Prostate gland (tissue), 2 donors: ENCODE measurements around the gene PRKG1. TPM values are rescaled to one million over a fixed set of nuclear protein-coding genes. Genes with fewer than 3 reads are reported as not detected.

Experiments used
- DNase-seq: peaks from one replicate; pipeline ENCODE4 v3.0.0-alpha.2; 2019; ENCODE audit warnings: low spot score
- H3K27ac ChIP-seq, 2 donors: fragments of 200-600 bp; sonication (generic); 2 replicates each; pipeline ENCODE4 v1.5.1; 2017 to 2019
- H3K27me3 ChIP-seq: fragments of 200-600 bp; sonication (generic); replicated peaks from 2 replicates; pipeline ENCODE4 v1.5.1; 2019; ENCODE audit not compliant: insufficient read depth
- H3K36me3 ChIP-seq, 2 donors: fragments of 200-600 bp; sonication (generic); 1 replicate in 1 of 2; 2 replicates in 1 of 2; pipeline versions ENCODE4 v1.5.1 to v1.8.1; 2017 to 2019
- H3K4me1 ChIP-seq: fragments of 200-600 bp; sonication (generic); replicated peaks from 2 replicates; pipeline ENCODE4 v1.5.1; 2019
- H3K4me3 ChIP-seq, 2 donors: fragments of 200-600 bp; sonication (generic); 2 replicates each; pipeline ENCODE4 v1.5.1; 2017 to 2019
- H3K9me3 ChIP-seq: fragments of 200-600 bp; sonication (generic); 2 replicates; pipeline ENCODE4 v1.5.1; 2017
- CTCF ChIP-seq, 4 experiments: fragments of 200-600 bp in 2 of 4; fragments of 450-650 bp in 2 of 4; sonication (generic) in 2 of 4; IDR thresholded peaks; 1 replicate in 3 of 4; 2 replicates in 1 of 4; pipeline ENCODE4 v1.5.1; 2016 to 2019; ENCODE audit warnings: antibody characterized with exemption in 4 of 4, mild to moderate bottlenecking in 2 of 4, moderate library complexity in 2 of 4
- POLR2A ChIP-seq: fragments of 450-650 bp; IDR thresholded peaks from one replicate; pipeline ENCODE4 v1.6.1; 2016; ENCODE audit warnings: antibody characterized with exemption, mild to moderate bottlenecking
- POLR2AphosphoS5 ChIP-seq: sonication (generic); formaldehyde crosslinking; IDR thresholded peaks from one replicate; pipeline ENCODE4 v1.6.1; 2017; ENCODE audit warnings: antibody characterized with exemption
- WGBS: methylation state at CpG from one replicate; pipeline ENCODE4 v1.1.5; 2018; 5-methylcytosine and 5-hydroxymethylcytosine counted together
- intact Hi-C: fragments of 100-400 bp; cut with DNase I; formaldehyde crosslinking; loops from one replicate; pipeline ENCODE4 v1.14.2; 2022
- total RNA-seq, 2 donors: library from RNA; depleted of rRNA; stranded (reverse); fragments of >200 nt; gene quantifications; one replicate each; pipeline ENCODE4 v1.1.0, GENCODE V29; 2016

PRKG1 gene
- total RNA-seq, 2 donors from 2014 or later = 2.7 to 9.0 TPM

GRCh38 chr10:51765284-51765971 lies 691.1 kb downstream of the PRKG1 start:
- intact Hi-C loops = no loop called here
- Histone ChIP-seq H3K4me1 (no peaks in the 10 kb centered on the region), H3K36me3 (no peaks in the 10 kb centered on the region), H3K9me3 (no peaks in the 10 kb centered on the region), H3K27ac (no peak overlapping the region), H3K4me3 (no peak overlapping the region), H3K27me3 (no peaks in the 10 kb centered on the region)
- 89% methylated on average over 1 of the region's 1 CpG for WGBS
- no peak for DNase-seq
- TF ChIP-seq POLR2A (no peak), POLR2AphosphoS5 (no peak), CTCF (IDR thresholded peaks at IDR 0.05) (no peak)

GRCh38 chr10:51766423-51767102 lies 692.3 kb downstream of the PRKG1 start:
- no peak overlapping the region for H3K4me3 ChIP-seq
- intact Hi-C loops = no loop called here
- TF ChIP-seq POLR2AphosphoS5 = no peak
- no peak for TF ChIP-seq CTCF (IDR thresholded peaks at IDR 0.05)
- TF ChIP-seq POLR2A = no peak
- DNase-seq = no peak
- no peaks in the 10 kb centered on the region for H3K9me3 ChIP-seq
- no peaks in the 10 kb centered on the region for H3K27me3 ChIP-seq
- no peak overlapping the region for H3K27ac ChIP-seq
- no peaks in the 10 kb centered on the region for H3K4me1 ChIP-seq
- no peaks in the 10 kb centered on the region for H3K36me3 ChIP-seq
- 97% methylated on average over 3 of the region's 3 CpGs for WGBS

DNA sequence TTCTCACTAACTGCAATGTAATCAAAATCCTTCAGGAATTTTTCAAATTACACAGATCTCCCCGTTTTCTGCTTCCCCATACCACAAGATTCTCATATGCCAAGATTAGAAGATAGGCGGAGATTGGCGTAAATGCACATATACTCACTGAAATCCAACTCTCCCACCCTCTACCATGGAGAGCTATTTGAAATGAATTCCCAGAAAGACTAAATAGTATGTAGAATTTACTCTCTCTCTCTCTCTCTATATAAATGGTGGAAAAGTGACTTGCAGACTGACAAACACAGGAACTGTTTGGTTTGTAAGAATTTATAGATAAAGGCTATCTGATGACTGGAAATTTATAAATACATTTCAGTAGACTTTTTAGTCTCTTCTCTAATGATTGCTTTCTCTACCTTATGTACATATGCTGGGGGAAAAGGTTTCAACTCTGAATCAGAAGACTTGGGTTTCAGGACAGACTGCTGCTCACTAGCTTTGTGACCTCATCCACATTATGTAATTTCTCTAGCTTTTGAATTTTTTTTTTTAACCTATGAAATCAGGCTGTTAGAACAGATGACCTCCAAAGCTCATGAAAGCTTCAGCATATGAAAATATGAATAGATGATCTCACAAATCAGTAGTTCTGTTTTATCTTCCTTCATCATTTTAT lies 692.9 kb downstream of the PRKG1 start:
- no peaks in the 10 kb centered on the region for H3K27me3 ChIP-seq
- DNase-seq = no peak
- WGBS = 93% methylated on average over 3 of the region's 3 CpGs
- H3K36me3 ChIP-seq = no peaks in the 10 kb centered on the region
- no peaks in the 10 kb centered on the region for H3K9me3 ChIP-seq
- intact Hi-C loops = no loop called here
- H3K27ac ChIP-seq = no peak overlapping the region
- no peak for TF ChIP-seq POLR2AphosphoS5
- no peak for TF ChIP-seq POLR2A
- TF ChIP-seq CTCF (IDR thresholded peaks at IDR 0.05) = no peak
- no peak overlapping the region for H3K4me3 ChIP-seq
- no peaks in the 10 kb centered on the region for H3K4me1 ChIP-seq

GRCh38 chr10:51768886-51769465 lies 694.7 kb downstream of the PRKG1 start:
- Histone ChIP-seq H3K27me3 (no peaks in the 10 kb centered on the region), H3K4me1 (no peaks in the 10 kb centered on the region), H3K4me3 (no peak overlapping the region), H3K36me3 (no peaks in the 10 kb centered on the region), H3K27ac (no peak overlapping the region), H3K9me3 (no peaks in the 10 kb centered on the region)
- no peak for TF ChIP-seq POLR2AphosphoS5
- no peak for TF ChIP-seq CTCF (IDR thresholded peaks at IDR 0.05)
- no peak for TF ChIP-seq POLR2A
- no peak for DNase-seq
- intact Hi-C loops = no loop called here
- 92% methylated on average over 4 of the region's 4 CpGs for WGBS
